Measurements from ENCODE around the gene MAP2K7.

The MAP2K7 gene

DNA sequence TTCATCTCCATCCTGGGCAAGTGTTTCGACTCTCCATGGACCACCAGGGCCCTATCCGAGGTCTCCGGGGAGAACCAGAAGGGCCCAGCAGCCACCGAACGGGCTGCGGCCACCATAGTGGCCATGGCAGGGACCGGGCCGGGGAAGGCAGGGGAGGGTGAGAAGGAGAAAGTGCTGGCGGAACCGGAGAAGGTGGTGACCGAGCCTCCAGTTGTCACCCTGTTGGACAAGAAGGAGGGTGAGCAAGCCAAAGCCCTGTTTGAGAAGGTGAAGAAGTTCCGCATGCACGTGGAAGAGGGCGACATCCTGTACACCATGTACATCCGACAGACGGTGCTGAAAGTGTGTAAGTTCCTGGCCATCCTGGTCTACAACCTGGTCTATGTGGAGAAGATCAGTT is 4.7 kb upstream of the MAP2K7 start:
- TF ChIP-seq SCRT2 (tag by site-specific recombination; IDR thresholded peaks at IDR 0.05) (no peak), ZNF426 (tag by site-specific recombination; IDR thresholded peaks at IDR 0.05) (no peak), ZNF555 (tag by site-specific recombination; conservative IDR thresholded peaks at IDR 0.05) (no peak), ZNF645 (tag by site-specific recombination; IDR thresholded peaks at IDR 0.05) (no peak), ZNF580 (tag by site-specific recombination; IDR thresholded peaks at IDR 0.05) (no peak), MEIS1 (CRISPR knock-in tag; IDR thresholded peaks at IDR 0.05; ENCODE audit: borderline replicate concordance) (no peak), PRDM4 (tag by site-specific recombination; IDR thresholded peaks at IDR 0.05) (no peak), EGR2 (tag by site-specific recombination; IDR thresholded peaks at IDR 0.05; ENCODE audit: low read depth) (no peak)
- TF ChIP-seq, protein P1, sequence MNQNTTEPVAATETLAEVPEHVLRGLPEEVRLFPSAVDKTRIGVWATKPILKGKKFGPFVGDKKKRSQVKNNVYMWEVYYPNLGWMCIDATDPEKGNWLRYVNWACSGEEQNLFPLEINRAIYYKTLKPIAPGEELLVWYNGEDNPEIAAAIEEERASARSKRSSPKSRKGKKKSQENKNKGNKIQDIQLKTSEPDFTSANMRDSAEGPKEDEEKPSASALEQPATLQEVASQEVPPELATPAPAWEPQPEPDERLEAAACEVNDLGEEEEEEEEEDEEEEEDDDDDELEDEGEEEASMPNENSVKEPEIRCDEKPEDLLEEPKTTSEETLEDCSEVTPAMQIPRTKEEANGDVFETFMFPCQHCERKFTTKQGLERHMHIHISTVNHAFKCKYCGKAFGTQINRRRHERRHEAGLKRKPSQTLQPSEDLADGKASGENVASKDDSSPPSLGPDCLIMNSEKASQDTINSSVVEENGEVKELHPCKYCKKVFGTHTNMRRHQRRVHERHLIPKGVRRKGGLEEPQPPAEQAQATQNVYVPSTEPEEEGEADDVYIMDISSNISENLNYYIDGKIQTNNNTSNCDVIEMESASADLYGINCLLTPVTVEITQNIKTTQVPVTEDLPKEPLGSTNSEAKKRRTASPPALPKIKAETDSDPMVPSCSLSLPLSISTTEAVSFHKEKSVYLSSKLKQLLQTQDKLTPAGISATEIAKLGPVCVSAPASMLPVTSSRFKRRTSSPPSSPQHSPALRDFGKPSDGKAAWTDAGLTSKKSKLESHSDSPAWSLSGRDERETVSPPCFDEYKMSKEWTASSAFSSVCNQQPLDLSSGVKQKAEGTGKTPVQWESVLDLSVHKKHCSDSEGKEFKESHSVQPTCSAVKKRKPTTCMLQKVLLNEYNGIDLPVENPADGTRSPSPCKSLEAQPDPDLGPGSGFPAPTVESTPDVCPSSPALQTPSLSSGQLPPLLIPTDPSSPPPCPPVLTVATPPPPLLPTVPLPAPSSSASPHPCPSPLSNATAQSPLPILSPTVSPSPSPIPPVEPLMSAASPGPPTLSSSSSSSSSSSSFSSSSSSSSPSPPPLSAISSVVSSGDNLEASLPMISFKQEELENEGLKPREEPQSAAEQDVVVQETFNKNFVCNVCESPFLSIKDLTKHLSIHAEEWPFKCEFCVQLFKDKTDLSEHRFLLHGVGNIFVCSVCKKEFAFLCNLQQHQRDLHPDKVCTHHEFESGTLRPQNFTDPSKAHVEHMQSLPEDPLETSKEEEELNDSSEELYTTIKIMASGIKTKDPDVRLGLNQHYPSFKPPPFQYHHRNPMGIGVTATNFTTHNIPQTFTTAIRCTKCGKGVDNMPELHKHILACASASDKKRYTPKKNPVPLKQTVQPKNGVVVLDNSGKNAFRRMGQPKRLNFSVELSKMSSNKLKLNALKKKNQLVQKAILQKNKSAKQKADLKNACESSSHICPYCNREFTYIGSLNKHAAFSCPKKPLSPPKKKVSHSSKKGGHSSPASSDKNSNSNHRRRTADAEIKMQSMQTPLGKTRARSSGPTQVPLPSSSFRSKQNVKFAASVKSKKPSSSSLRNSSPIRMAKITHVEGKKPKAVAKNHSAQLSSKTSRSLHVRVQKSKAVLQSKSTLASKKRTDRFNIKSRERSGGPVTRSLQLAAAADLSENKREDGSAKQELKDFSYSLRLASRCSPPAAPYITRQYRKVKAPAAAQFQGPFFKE (tag by site-specific recombination; IDR thresholded peaks at IDR 0.05; ENCODE audit: borderline replicate concordance), result no peak
- no peaks in the 10 kb centered on the region for H3K4me1 ChIP-seq (ENCODE audit: control insufficient read depth, insufficient read depth, low read length)
- H3K27ac ChIP-seq (ENCODE audit: extremely low read depth, low read depth, low read length), result no peak overlapping the region
- H3K36me3 ChIP-seq (ENCODE audit: control insufficient read depth in 2 of 2, insufficient read depth in 1 of 2, low read length in 2 of 2), result peaks cover 3 to 34% of the 10 kb centered on the region in 2 experiments; a peak in 2 of 3 replicates
- ChIA-PET POLR2A (interaction anchor here (0.9 to 1.9 kb wide), 3 partner anchors 10 to 21 kb away, joined by 3 to 8 read pairs (median 5); partner anchors contain the start of genes LRRC8E and SNAPC2), CTCF (interaction anchor here (0.7 to 2.1 kb wide), 4 partner anchors 11 to 30 kb away, joined by 3 to 6 read pairs (median 4); partner anchors contain the start of gene PRR36)
- H3K9me3 ChIP-seq (ENCODE audit: control insufficient read depth, insufficient read depth, low read depth, low read length), result no peaks in the 10 kb centered on the region
- no peak overlapping the region for H3K4me3 ChIP-seq (ENCODE audit: low read depth, low read length)

DNA sequence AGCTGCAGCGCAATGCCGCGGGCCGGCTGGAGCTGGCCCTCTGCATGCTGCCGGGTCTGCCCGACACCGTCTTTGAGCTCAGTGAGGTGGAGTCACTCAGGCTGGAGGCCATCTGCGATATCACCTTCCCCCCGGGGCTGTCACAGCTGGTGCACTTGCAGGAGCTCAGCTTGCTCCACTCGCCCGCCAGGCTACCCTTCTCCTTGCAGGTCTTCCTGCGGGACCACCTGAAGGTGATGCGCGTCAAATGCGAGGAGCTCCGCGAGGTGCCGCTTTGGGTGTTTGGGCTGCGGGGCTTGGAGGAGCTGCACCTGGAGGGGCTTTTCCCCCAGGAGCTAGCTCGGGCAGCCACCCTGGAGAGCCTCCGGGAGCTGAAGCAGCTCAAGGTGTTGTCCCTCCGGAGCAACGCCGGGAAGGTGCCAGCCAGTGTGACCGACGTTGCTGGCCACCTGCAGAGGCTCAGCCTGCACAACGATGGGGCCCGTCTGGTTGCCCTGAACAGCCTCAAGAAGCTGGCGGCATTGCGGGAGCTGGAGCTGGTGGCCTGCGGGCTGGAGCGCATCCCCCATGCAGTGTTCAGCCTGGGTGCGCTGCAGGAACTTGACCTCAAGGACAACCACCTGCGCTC is 3.8 kb upstream of the MAP2K7 start:
- Histone ChIP-seq H3K9me3 (ENCODE audit: control insufficient read depth, insufficient read depth, low read depth, low read length) (no peaks in the 10 kb centered on the region), H3K36me3 (ENCODE audit: control insufficient read depth in 2 of 2, insufficient read depth in 1 of 2, low read length in 2 of 2) (peaks cover 3 to 34% of the 10 kb centered on the region in 2 experiments; a peak in 2 of 3 replicates), H3K4me3 (ENCODE audit: low read depth, low read length) (no peak overlapping the region), H3K27ac (ENCODE audit: extremely low read depth, low read depth, low read length) (no peak overlapping the region), H3K4me1 (ENCODE audit: control insufficient read depth, insufficient read depth, low read length) (0 out of 2 replicates have a peak, but pooled peaks cover 2% of the 10 kb centered on the region)
- CTCF ChIA-PET, result interaction anchor here (0.5 to 3.1 kb wide), 7 partner anchors 8 to 265 kb away, joined by 3 to 21 read pairs (median 4); partner anchors contain the start of gene PRR36
- TF ChIP-seq, protein P2, sequence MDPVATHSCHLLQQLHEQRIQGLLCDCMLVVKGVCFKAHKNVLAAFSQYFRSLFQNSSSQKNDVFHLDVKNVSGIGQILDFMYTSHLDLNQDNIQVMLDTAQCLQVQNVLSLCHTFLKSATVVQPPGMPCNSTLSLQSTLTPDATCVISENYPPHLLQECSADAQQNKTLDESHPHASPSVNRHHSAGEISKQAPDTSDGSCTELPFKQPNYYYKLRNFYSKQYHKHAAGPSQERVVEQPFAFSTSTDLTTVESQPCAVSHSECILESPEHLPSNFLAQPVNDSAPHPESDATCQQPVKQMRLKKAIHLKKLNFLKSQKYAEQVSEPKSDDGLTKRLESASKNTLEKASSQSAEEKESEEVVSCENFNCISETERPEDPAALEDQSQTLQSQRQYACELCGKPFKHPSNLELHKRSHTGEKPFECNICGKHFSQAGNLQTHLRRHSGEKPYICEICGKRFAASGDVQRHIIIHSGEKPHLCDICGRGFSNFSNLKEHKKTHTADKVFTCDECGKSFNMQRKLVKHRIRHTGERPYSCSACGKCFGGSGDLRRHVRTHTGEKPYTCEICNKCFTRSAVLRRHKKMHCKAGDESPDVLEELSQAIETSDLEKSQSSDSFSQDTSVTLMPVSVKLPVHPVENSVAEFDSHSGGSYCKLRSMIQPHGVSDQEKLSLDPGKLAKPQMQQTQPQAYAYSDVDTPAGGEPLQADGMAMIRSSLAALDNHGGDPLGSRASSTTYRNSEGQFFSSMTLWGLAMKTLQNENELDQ (tag by site-specific recombination; IDR thresholded peaks at IDR 0.05; ENCODE audit: low read depth), result no peak
- TF ChIP-seq GLIS2 (tag by site-specific recombination; IDR thresholded peaks at IDR 0.05) (no peak), ZBTB7A (tag by site-specific recombination; IDR thresholded peaks at IDR 0.05; ENCODE audit: low read depth) (no peak)
- POLR2A ChIA-PET, result interaction anchor here (0.5 to 3.4 kb wide), 7 partner anchors 9 to 43 kb away, joined by 3 to 22 read pairs (median 5); partner anchors contain the start of genes LRRC8E, SNAPC2 and TIMM44

Data from HEK293 (cell line).